GM12878 (cell line): ENCODE measurements around the gene SMPD2.

ENCODE experiments used
- CTCF ChIP-seq, 3 experiments: IDR thresholded peaks in 2 of 3; conservative IDR thresholded peaks in 1 of 3; 2 replicates each; pipeline ENCODE4 v1.5.1; 2011; ENCODE audit warnings: low read depth in 3 of 3, low read length in 3 of 3, mild to moderate bottlenecking in 3 of 3, control low read depth in 2 of 3, moderate library complexity in 2 of 3, inconsistent platforms in 1 of 3, mixed read lengths in 1 of 3; ENCODE audit not compliant: control insufficient read depth in 2 of 3, insufficient read depth in 1 of 3; ENCODE audit errors: extremely low read depth in 1 of 3
- LARP7 ChIP-seq: fragments of 450-650 bp; IDR thresholded peaks from 2 replicates; pipeline ENCODE4 v1.6.1; 2017; ENCODE audit warnings: mild to moderate bottlenecking
- POLR2AphosphoS5 ChIP-seq: IDR thresholded peaks from 2 replicates; pipeline ENCODE4 v1.6.1; 2011; ENCODE audit warnings: mild to moderate bottlenecking, low read length, inconsistent platforms
- STAT1 ChIP-seq: fragments of 450-650 bp; conservative IDR thresholded peaks from 2 replicates; pipeline ENCODE4 v1.6.1; 2014; ENCODE audit warnings: antibody characterized with exemption, mild to moderate bottlenecking
- ZNF207 ChIP-seq: fragments of 450-650 bp; IDR thresholded peaks from 2 replicates; pipeline ENCODE4 v1.6.1; 2014; ENCODE audit warnings: antibody characterized with exemption, mild to moderate bottlenecking, borderline replicate concordance

DNA sequence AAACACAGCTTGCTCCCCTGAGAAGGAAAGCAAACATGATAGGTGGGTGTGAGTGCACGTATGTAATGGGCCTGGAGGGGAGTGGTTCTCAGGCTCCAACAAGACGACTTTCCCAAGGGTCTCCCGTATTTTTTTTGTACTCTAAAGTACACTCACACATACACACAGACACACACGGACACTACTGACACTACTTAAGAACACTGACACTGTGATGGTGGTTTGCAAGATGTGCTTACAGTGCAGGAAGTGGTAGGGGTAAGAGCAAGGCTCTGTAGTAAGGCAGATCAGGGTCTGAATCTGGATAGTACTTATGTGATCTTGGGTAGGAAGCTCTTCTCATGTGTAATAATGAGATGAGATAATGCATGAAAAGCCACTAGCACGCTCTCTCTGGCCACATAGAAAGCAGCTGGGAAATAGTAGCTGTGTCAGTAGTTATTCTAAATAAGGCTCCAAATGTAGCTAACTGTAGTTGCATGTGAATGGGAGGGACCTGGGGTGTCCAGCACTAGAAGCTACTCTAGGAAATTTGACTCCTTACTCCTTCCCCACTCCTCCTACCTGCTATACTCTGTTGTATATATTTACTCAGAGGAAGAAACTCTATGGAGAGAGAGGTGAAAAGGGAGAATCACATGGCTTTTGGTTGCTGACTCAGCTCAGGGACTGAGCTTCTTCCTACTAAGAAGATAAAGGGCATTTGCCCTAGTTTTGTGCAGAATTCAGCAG lies 50.8 kb downstream of the SMPD2 start:
- TF ChIP-seq POLR2AphosphoS5 (no peak), ZNF207 (no peak), CTCF (IDR thresholded peaks at IDR 0.05 in 2 of 3, conservative IDR thresholded peaks at IDR 0.05 in 1 of 3; ENCODE audit: control insufficient read depth in 2 of 3, extremely low read depth in 1 of 3, insufficient read depth in 1 of 3, low read depth in 3 of 3, low read length in 3 of 3) (no peak), LARP7 (no peak), STAT1 (no peak)
